ENCODE data around the gene XBP1. TPM values are rescaled to one million over a fixed set of nuclear protein-coding genes. Genes with fewer than 3 reads are reported as not detected.

Gene XBP1
- total and polyA plus RNA-seq, 2 donors (not counting 1 experiment from before 2014, with no cell fraction given): 16.8 to 69.8 TPM

DNA sequence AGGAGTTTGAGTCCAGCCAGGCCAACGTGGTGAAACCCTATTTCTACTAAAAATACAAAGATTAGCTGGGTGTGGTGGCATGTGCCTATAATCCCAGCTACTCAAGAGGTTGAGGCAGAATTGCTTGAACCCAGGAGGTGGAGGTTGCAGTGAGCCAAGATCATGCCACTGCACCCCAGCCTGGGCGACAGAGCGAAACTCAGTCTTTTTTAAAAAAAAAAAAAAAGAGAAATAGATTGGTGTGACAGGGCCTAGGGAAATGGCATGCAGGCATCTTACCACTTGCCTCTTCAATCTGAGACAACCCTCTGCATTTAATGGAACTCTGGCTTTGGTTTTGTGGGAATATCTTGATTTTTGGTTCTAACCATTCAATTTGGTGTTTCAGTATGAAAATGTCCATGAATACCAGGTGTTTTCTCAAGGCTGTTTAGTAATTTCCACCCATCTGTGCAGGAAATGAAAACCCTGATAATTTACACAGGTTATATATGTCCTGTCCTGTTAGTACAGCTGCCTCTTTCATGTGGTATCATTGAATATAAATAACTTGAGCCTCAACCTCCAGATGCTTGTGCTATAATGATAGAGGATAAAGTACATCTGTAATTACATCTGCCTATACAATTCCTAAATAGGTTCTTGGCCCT lies 8.4 kb downstream of the XBP1 start:
- Histone ChIP-seq H4K20me1 (ENCODE audit: control insufficient read depth, insufficient read depth, low read length, poor library complexity, severe bottlenecking) (no peaks in the 10 kb centered on the region), H3K27ac (ENCODE audit: low read length in 2 of 2) (peak overlapping the region; percentile 32 to 66), H3K9ac (ENCODE audit: low read length) (peak overlapping the region; percentile 47), H3K27me3 (replicated peaks in 1 of 4; ENCODE audit: control extremely low read depth in 1 of 4, control insufficient read depth in 3 of 4, insufficient read depth in 4 of 4, low read length in 3 of 4) (no peaks in the 10 kb centered on the region), H3K9me3 (ENCODE audit: control extremely low read depth in 1 of 3, control insufficient read depth in 2 of 3, insufficient read depth in 1 of 3, low read length in 2 of 3) (no peaks in the 10 kb centered on the region), H3K36me3 (replicated peaks in 1 of 2; ENCODE audit: control extremely low read depth in 1 of 2, control insufficient read depth in 1 of 2, extremely low read depth in 1 of 2, insufficient read depth in 2 of 2, low read length in 1 of 2) (peaks cover 10 to 45% of the 10 kb centered on the region in 2 experiments), H3K4me3 (ENCODE audit: control extremely low read depth in 1 of 5, extremely low read depth in 1 of 5, insufficient read depth in 1 of 5, low read depth in 2 of 5, low read length in 4 of 5) (no peak overlapping the region), H3K79me2 (ENCODE audit: control insufficient read depth, insufficient read depth, low read length) (no peaks in the 10 kb centered on the region), H3K4me2 (replicated peaks; ENCODE audit: low read depth, low read length, poor library complexity, severe bottlenecking) (peak overlapping the region; percentile 55), H2AFZ (ENCODE audit: insufficient read depth, low read depth, low read length, poor library complexity, severe bottlenecking) (no peak overlapping the region), H3K4me1 (ENCODE audit: control insufficient read depth in 2 of 2, insufficient read depth in 2 of 2, low read length in 2 of 2) (peaks cover 28 to 32% of the 10 kb centered on the region in 2 donors)
- H3K4me1 Mint-ChIP-seq: peaks cover 63% of the 10 kb centered on the region
- no peaks in the 10 kb centered on the region for H3K9me3 Mint-ChIP-seq (ENCODE audit: insufficient read depth)
- TF ChIP-seq, protein P1, sequence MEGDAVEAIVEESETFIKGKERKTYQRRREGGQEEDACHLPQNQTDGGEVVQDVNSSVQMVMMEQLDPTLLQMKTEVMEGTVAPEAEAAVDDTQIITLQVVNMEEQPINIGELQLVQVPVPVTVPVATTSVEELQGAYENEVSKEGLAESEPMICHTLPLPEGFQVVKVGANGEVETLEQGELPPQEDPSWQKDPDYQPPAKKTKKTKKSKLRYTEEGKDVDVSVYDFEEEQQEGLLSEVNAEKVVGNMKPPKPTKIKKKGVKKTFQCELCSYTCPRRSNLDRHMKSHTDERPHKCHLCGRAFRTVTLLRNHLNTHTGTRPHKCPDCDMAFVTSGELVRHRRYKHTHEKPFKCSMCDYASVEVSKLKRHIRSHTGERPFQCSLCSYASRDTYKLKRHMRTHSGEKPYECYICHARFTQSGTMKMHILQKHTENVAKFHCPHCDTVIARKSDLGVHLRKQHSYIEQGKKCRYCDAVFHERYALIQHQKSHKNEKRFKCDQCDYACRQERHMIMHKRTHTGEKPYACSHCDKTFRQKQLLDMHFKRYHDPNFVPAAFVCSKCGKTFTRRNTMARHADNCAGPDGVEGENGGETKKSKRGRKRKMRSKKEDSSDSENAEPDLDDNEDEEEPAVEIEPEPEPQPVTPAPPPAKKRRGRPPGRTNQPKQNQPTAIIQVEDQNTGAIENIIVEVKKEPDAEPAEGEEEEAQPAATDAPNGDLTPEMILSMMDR (IDR thresholded peaks at IDR 0.05): no peak
- no peak for TF ChIP-seq EZH2 (IDR thresholded peaks at IDR 0.05; ENCODE audit: borderline replicate concordance, insufficient read depth, low read depth, low read length, poor library complexity, severe bottlenecking)
- CTCF ChIA-PET: interaction anchor here (1.6 to 3.1 kb wide), 2 partner anchors 37 to 191 kb away, joined by 7 to 17 read pairs; no protein-coding TSS in a partner anchor
- intact Hi-C loops (cut with micrococcal nuclease): no loop called here
- H3K27me3 Mint-ChIP-seq: no peaks in the 10 kb centered on the region
- POLR2A ChIA-PET: no interaction called here
- peak overlapping the region; percentile 40 for H3K4me3 Mint-ChIP-seq
- peak overlapping the region; percentile 69 for H3K27ac Mint-ChIP-seq
- DNase-seq (peak; percentile 28), ATAC-seq (ENCODE audit: low read depth) (peak; percentile 67)
- no CpG with 5 or more reads among the region's 3 CpGs for WGBS (ENCODE audit: insufficient coverage)

DNA sequence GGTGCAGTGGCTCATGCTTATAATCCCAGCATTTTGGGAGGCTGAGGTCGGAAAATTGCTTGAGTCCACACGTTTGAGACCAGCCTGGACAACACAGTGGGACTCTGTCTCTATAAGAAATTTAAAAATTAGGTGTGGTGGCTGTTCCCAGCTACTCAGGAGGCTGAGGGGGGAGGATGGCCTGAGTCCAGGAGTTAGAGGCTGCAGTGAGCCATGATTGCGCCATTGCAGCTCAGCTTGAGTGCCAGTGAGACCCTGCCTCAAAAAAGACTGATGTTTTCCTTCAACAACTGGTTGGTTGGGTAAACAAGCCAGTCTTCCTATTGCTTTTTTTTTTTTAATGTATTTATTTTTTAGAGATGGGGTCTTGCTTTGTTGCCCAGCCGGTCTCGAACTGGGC lies 9.2 kb downstream of the XBP1 start:
- H3K9ac ChIP-seq (ENCODE audit: low read length): no peak overlapping the region
- no peak overlapping the region for H3K4me2 ChIP-seq (replicated peaks; ENCODE audit: low read depth, low read length, poor library complexity, severe bottlenecking)
- H3K9me3 ChIP-seq (ENCODE audit: control extremely low read depth in 1 of 3, control insufficient read depth in 2 of 3, insufficient read depth in 1 of 3, low read length in 2 of 3): no peaks in the 10 kb centered on the region
- no peak overlapping the region for H3K4me3 Mint-ChIP-seq
- no peaks in the 10 kb centered on the region for H3K79me2 ChIP-seq (ENCODE audit: control insufficient read depth, insufficient read depth, low read length)
- ChIA-PET POLR2A (no interaction called here), CTCF (interaction anchor here (0.9 to 3.1 kb wide), 5 partner anchors 9 to 190 kb away, joined by 3 to 17 read pairs (median 4); no protein-coding TSS in a partner anchor)
- peaks cover 7 to 44% of the 10 kb centered on the region in 2 experiments for H3K36me3 ChIP-seq (replicated peaks in 1 of 2; ENCODE audit: control extremely low read depth in 1 of 2, control insufficient read depth in 1 of 2, extremely low read depth in 1 of 2, insufficient read depth in 2 of 2, low read length in 1 of 2)
- no peak overlapping the region for H2AFZ ChIP-seq (ENCODE audit: insufficient read depth, low read depth, low read length, poor library complexity, severe bottlenecking)
- no peak for ATAC-seq (ENCODE audit: low read depth)
- H3K27ac Mint-ChIP-seq: peak overlapping the region; percentile 27
- peaks cover 28 to 32% of the 10 kb centered on the region in 2 donors for H3K4me1 ChIP-seq (ENCODE audit: control insufficient read depth in 2 of 2, insufficient read depth in 2 of 2, low read length in 2 of 2)
- no peak overlapping the region for H3K4me3 ChIP-seq (ENCODE audit: control extremely low read depth in 1 of 5, extremely low read depth in 1 of 5, insufficient read depth in 1 of 5, low read depth in 2 of 5, low read length in 4 of 5)
- DNase-seq: no peak
- WGBS (ENCODE audit: insufficient coverage): 96% methylated on average over 3 of the region's 5 CpGs
- intact Hi-C loops (cut with micrococcal nuclease): no loop called here
- no peaks in the 10 kb centered on the region for H3K27me3 ChIP-seq (replicated peaks in 1 of 4; ENCODE audit: control extremely low read depth in 1 of 4, control insufficient read depth in 3 of 4, insufficient read depth in 4 of 4, low read length in 3 of 4)
- H3K9me3 Mint-ChIP-seq (ENCODE audit: insufficient read depth): no peaks in the 10 kb centered on the region
- no peaks in the 10 kb centered on the region for H4K20me1 ChIP-seq (ENCODE audit: control insufficient read depth, insufficient read depth, low read length, poor library complexity, severe bottlenecking)
- H3K27me3 Mint-ChIP-seq: no peaks in the 10 kb centered on the region
- no peak for TF ChIP-seq EZH2 (IDR thresholded peaks at IDR 0.05; ENCODE audit: borderline replicate concordance, insufficient read depth, low read depth, low read length, poor library complexity, severe bottlenecking)
- TF ChIP-seq, protein P1 (IDR thresholded peaks at IDR 0.05): no peak
- no peak overlapping the region for H3K27ac ChIP-seq (ENCODE audit: low read length in 2 of 2)
- peaks cover 55% of the 10 kb centered on the region for H3K4me1 Mint-ChIP-seq

Measured in B cell (primary cell).